ENCODE results near the gene SERTAD1.

DNA sequence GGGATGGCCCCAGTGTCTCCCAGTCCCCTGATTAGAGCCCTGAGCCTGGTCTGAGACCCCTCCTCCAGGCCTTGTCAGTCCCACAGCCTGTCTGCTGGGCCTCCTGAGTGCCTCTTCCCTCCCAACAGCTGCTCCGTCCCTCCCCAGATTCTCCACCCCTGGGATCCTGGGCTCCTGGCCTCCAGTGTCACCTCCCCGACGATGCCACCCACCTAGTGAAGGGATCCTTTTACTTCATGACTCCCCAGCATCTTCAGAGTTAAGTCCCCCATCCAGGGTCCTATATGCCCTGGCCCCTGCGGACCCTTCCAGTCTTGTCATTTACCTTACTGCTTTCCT lies 8.2 kb downstream of the SERTAD1 start:
- TF ChIP-seq, protein P1, sequence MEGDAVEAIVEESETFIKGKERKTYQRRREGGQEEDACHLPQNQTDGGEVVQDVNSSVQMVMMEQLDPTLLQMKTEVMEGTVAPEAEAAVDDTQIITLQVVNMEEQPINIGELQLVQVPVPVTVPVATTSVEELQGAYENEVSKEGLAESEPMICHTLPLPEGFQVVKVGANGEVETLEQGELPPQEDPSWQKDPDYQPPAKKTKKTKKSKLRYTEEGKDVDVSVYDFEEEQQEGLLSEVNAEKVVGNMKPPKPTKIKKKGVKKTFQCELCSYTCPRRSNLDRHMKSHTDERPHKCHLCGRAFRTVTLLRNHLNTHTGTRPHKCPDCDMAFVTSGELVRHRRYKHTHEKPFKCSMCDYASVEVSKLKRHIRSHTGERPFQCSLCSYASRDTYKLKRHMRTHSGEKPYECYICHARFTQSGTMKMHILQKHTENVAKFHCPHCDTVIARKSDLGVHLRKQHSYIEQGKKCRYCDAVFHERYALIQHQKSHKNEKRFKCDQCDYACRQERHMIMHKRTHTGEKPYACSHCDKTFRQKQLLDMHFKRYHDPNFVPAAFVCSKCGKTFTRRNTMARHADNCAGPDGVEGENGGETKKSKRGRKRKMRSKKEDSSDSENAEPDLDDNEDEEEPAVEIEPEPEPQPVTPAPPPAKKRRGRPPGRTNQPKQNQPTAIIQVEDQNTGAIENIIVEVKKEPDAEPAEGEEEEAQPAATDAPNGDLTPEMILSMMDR (IDR thresholded peaks at IDR 0.05; ENCODE audit: insufficient read depth, low read depth, low read length), result no peak
- no peak for TF ChIP-seq EZH2 (IDR thresholded peaks at IDR 0.05; ENCODE audit: insufficient read depth, low read length)

Data from astrocyte (in vitro differentiated cells and primary cell).